ENCODE measurements around the gene WDR88.
"Not testable (repeated sequence)": the region's sequence is repeated elsewhere in the genome, so short reads cannot be mapped to it uniquely, and the experiment has no call there.

The WDR88 gene

GRCh38 chr19:33166037-33166436 lies 34.1 kb downstream of the WDR88 start:
- not testable (repeated sequence) for H4K5ac ChIP-seq (ENCODE audit: low read length); H3K4me3 ChIP-seq (ENCODE audit: low read length); H3K56ac ChIP-seq (ENCODE audit: low read length); H3K36me3 ChIP-seq (ENCODE audit: control insufficient read depth, insufficient read depth, low read length); H3K23ac ChIP-seq (ENCODE audit: low read length); H3K27me3 ChIP-seq (ENCODE audit: insufficient read depth, low read length, poor library complexity); H2AK5ac ChIP-seq (ENCODE audit: low read length); H3K9ac ChIP-seq (ENCODE audit: low read length); H3K4me1 ChIP-seq (ENCODE audit: control insufficient read depth, low read depth, low read length); H2BK5ac ChIP-seq (ENCODE audit: low read length); H3K4me2 ChIP-seq (ENCODE audit: low read length); H3K27ac ChIP-seq (ENCODE audit: low read depth, low read length); H3K4ac ChIP-seq (ENCODE audit: low read depth, low read length); H4K8ac ChIP-seq (ENCODE audit: low read depth, low read length); H2BK120ac ChIP-seq (ENCODE audit: low read depth, low read length); H2BK15ac ChIP-seq (replicated peaks; ENCODE audit: low read depth); DNase-seq; H3K18ac ChIP-seq (ENCODE audit: low read length); H3K79me1 ChIP-seq (ENCODE audit: low read length); H3K79me2 ChIP-seq (ENCODE audit: control insufficient read depth, insufficient read depth, low read length)
- no CpG with 5 or more reads among the region's 6 CpGs for WGBS (ENCODE audit: extremely low coverage, insufficient coverage, low lambda C conversion rate)

- Histone ChIP-seq H3K79me2 (ENCODE audit: control insufficient read depth, insufficient read depth, low read length) (no peaks in the 10 kb centered on the region), H3K36me3 (ENCODE audit: control insufficient read depth, insufficient read depth, low read length) (no peaks in the 10 kb centered on the region), H3K27me3 (ENCODE audit: insufficient read depth, low read length, poor library complexity) (no peaks in the 10 kb centered on the region), H3K4me2 (ENCODE audit: low read length) (no peak overlapping the region), H2BK15ac (replicated peaks; ENCODE audit: low read depth) (no peak overlapping the region), H3K56ac (ENCODE audit: low read length) (no peak overlapping the region), H3K4ac (ENCODE audit: low read depth, low read length) (no peak overlapping the region), H3K23ac (ENCODE audit: low read length) (no peak overlapping the region), H2AK5ac (ENCODE audit: low read length) (no peak overlapping the region), H3K9ac (ENCODE audit: low read length) (no peak overlapping the region), H3K27ac (ENCODE audit: low read depth, low read length) (no peak overlapping the region), H3K4me1 (ENCODE audit: control insufficient read depth, low read depth, low read length) (no peaks in the 10 kb centered on the region), H3K4me3 (ENCODE audit: low read length) (no peak overlapping the region), H3K18ac (ENCODE audit: low read length) (no peak overlapping the region), H3K79me1 (ENCODE audit: low read length) (no peaks in the 10 kb centered on the region), H2BK120ac (ENCODE audit: low read depth, low read length) (no peak overlapping the region), H4K8ac (ENCODE audit: low read depth, low read length) (no peak overlapping the region), H4K5ac (ENCODE audit: low read length) (no peak overlapping the region), H2BK5ac (ENCODE audit: low read length) (no peak overlapping the region)
- WGBS (ENCODE audit: extremely low coverage, insufficient coverage, low lambda C conversion rate): no CpG with 5 or more reads among the region's 1 CpG
- DNase-seq: no peak
Observed at GRCh38 chr19:33167438-33167837, 35.5 kb downstream of the WDR88 start.

- Histone ChIP-seq H3K4me1 (ENCODE audit: control insufficient read depth, low read depth, low read length) (no peaks in the 10 kb centered on the region), H4K5ac (ENCODE audit: low read length) (no peak overlapping the region), H3K27ac (ENCODE audit: low read depth, low read length) (no peak overlapping the region), H4K8ac (ENCODE audit: low read depth, low read length) (no peak overlapping the region), H3K23ac (ENCODE audit: low read length) (no peak overlapping the region), H2BK15ac (replicated peaks; ENCODE audit: low read depth) (no peak overlapping the region), H3K56ac (ENCODE audit: low read length) (no peak overlapping the region), H3K36me3 (ENCODE audit: control insufficient read depth, insufficient read depth, low read length) (no peaks in the 10 kb centered on the region), H2BK5ac (ENCODE audit: low read length) (no peak overlapping the region), H2BK120ac (ENCODE audit: low read depth, low read length) (no peak overlapping the region), H3K9ac (ENCODE audit: low read length) (no peak overlapping the region), H3K79me2 (ENCODE audit: control insufficient read depth, insufficient read depth, low read length) (no peaks in the 10 kb centered on the region), H2AK5ac (ENCODE audit: low read length) (no peak overlapping the region), H3K4me3 (ENCODE audit: low read length) (no peak overlapping the region), H3K18ac (ENCODE audit: low read length) (no peak overlapping the region), H3K27me3 (ENCODE audit: insufficient read depth, low read length, poor library complexity) (no peaks in the 10 kb centered on the region), H3K79me1 (ENCODE audit: low read length) (no peaks in the 10 kb centered on the region), H3K4me2 (ENCODE audit: low read length) (no peak overlapping the region), H3K4ac (ENCODE audit: low read depth, low read length) (no peak overlapping the region)
- no CpG with 5 or more reads among the region's 1 CpG for WGBS (ENCODE audit: extremely low coverage, insufficient coverage, low lambda C conversion rate)
- DNase-seq: no peak
Observed at GRCh38 chr19:33168528-33168927, 36.6 kb downstream of the WDR88 start.

- Histone ChIP-seq H3K4me3 (ENCODE audit: low read length) (no peak overlapping the region), H3K4me1 (ENCODE audit: control insufficient read depth, low read depth, low read length) (peaks cover 2% of the 10 kb centered on the region), H3K4me2 (ENCODE audit: low read length) (no peak overlapping the region), H3K18ac (ENCODE audit: low read length) (no peak overlapping the region), H2AK5ac (ENCODE audit: low read length) (no peak overlapping the region), H4K5ac (ENCODE audit: low read length) (no peak overlapping the region), H3K4ac (ENCODE audit: low read depth, low read length) (no peak overlapping the region), H2BK15ac (replicated peaks; ENCODE audit: low read depth) (no peak overlapping the region), H2BK120ac (ENCODE audit: low read depth, low read length) (no peak overlapping the region), H3K27me3 (ENCODE audit: insufficient read depth, low read length, poor library complexity) (no peaks in the 10 kb centered on the region), H3K79me2 (ENCODE audit: control insufficient read depth, insufficient read depth, low read length) (no peaks in the 10 kb centered on the region), H3K23ac (ENCODE audit: low read length) (no peak overlapping the region), H3K36me3 (ENCODE audit: control insufficient read depth, insufficient read depth, low read length) (no peaks in the 10 kb centered on the region), H3K27ac (ENCODE audit: low read depth, low read length) (no peak overlapping the region), H2BK5ac (ENCODE audit: low read length) (no peak overlapping the region), H3K56ac (ENCODE audit: low read length) (no peak overlapping the region), H3K9ac (ENCODE audit: low read length) (no peak overlapping the region), H3K79me1 (ENCODE audit: low read length) (no peaks in the 10 kb centered on the region), H4K8ac (ENCODE audit: low read depth, low read length) (no peak overlapping the region)
- no peak for DNase-seq
- no CpG with 5 or more reads among the region's 1 CpG for WGBS (ENCODE audit: extremely low coverage, insufficient coverage, low lambda C conversion rate)
Observed at GRCh38 chr19:33171222-33171795, 39.4 kb downstream of the WDR88 start.

- Histone ChIP-seq H2AK5ac (ENCODE audit: low read length) (no peak overlapping the region), H4K5ac (ENCODE audit: low read length) (no peak overlapping the region), H3K36me3 (ENCODE audit: control insufficient read depth, insufficient read depth, low read length) (no peaks in the 10 kb centered on the region), H3K79me2 (ENCODE audit: control insufficient read depth, insufficient read depth, low read length) (no peaks in the 10 kb centered on the region), H3K4me3 (ENCODE audit: low read length) (no peak overlapping the region), H2BK15ac (replicated peaks; ENCODE audit: low read depth) (no peak overlapping the region), H3K4ac (ENCODE audit: low read depth, low read length) (no peak overlapping the region), H3K79me1 (ENCODE audit: low read length) (no peaks in the 10 kb centered on the region), H3K4me2 (ENCODE audit: low read length) (no peak overlapping the region), H3K9ac (ENCODE audit: low read length) (no peak overlapping the region), H3K23ac (ENCODE audit: low read length) (no peak overlapping the region), H2BK5ac (ENCODE audit: low read length) (no peak overlapping the region), H3K18ac (ENCODE audit: low read length) (no peak overlapping the region), H3K27ac (ENCODE audit: low read depth, low read length) (no peak overlapping the region), H3K56ac (ENCODE audit: low read length) (no peak overlapping the region), H3K27me3 (ENCODE audit: insufficient read depth, low read length, poor library complexity) (no peaks in the 10 kb centered on the region), H3K4me1 (ENCODE audit: control insufficient read depth, low read depth, low read length) (peaks cover 2% of the 10 kb centered on the region), H2BK120ac (ENCODE audit: low read depth, low read length) (no peak overlapping the region), H4K8ac (ENCODE audit: low read depth, low read length) (no peak overlapping the region)
- WGBS (ENCODE audit: extremely low coverage, insufficient coverage, low lambda C conversion rate): no CpG with 5 or more reads among the region's 6 CpGs
- DNase-seq: no peak
Observed at GRCh38 chr19:33171916-33172359, 40.0 kb downstream of the WDR88 start.

GRCh38 chr19:33174186-33174585 lies 42.3 kb downstream of the WDR88 start:
- H3K79me2 ChIP-seq (ENCODE audit: control insufficient read depth, insufficient read depth, low read length): no peaks in the 10 kb centered on the region
- no peak overlapping the region for H2AK5ac ChIP-seq (ENCODE audit: low read length)
- peaks cover 2% of the 10 kb centered on the region for H3K4me1 ChIP-seq (ENCODE audit: control insufficient read depth, low read depth, low read length)
- no peaks in the 10 kb centered on the region for H3K27me3 ChIP-seq (ENCODE audit: insufficient read depth, low read length, poor library complexity)
- H3K23ac ChIP-seq (ENCODE audit: low read length): no peak overlapping the region
- H3K18ac ChIP-seq (ENCODE audit: low read length): no peak overlapping the region
- H3K79me1 ChIP-seq (ENCODE audit: low read length): no peaks in the 10 kb centered on the region
- no peak overlapping the region for H2BK120ac ChIP-seq (ENCODE audit: low read depth, low read length)
- no peak overlapping the region for H2BK15ac ChIP-seq (replicated peaks; ENCODE audit: low read depth)
- no peak overlapping the region for H3K4me2 ChIP-seq (ENCODE audit: low read length)
- no peak overlapping the region for H2BK5ac ChIP-seq (ENCODE audit: low read length)
- H3K9ac ChIP-seq (ENCODE audit: low read length): no peak overlapping the region
- no peak for DNase-seq
- no peak overlapping the region for H3K56ac ChIP-seq (ENCODE audit: low read length)
- H3K4ac ChIP-seq (ENCODE audit: low read depth, low read length): no peak overlapping the region
- WGBS (ENCODE audit: extremely low coverage, insufficient coverage, low lambda C conversion rate): no CpG with 5 or more reads among the region's 5 CpGs
- H3K36me3 ChIP-seq (ENCODE audit: control insufficient read depth, insufficient read depth, low read length): no peaks in the 10 kb centered on the region
- no peak overlapping the region for H3K4me3 ChIP-seq (ENCODE audit: low read length)
- H4K5ac ChIP-seq (ENCODE audit: low read length): no peak overlapping the region
- H3K27ac ChIP-seq (ENCODE audit: low read depth, low read length): no peak overlapping the region
- H4K8ac ChIP-seq (ENCODE audit: low read depth, low read length): no peak overlapping the region

All from mesendoderm (in vitro differentiated cells).